Adrenal gland (tissue), 12 donors: Measurements from ENCODE around the gene LGI2. TPM values are rescaled to one million over a fixed set of nuclear protein-coding genes. Genes with fewer than 3 reads are reported as not detected.

ENCODE experiments used
- DNase-seq, 7 donors: peaks; one replicate each; pipeline ENCODE4 v3.0.0-alpha.2; 2019 to 2020
- H3K27ac ChIP-seq, 5 donors: fragments of 200-600 bp; sonication (generic) in 4 of 5; 1 replicate in 3 of 5; 2 replicates in 2 of 5; pipeline versions ENCODE4 v1.5.1 to v1.8.0; 2016 to 2020; ENCODE audit warnings: mild to moderate bottlenecking in 1 of 5
- H3K27me3 ChIP-seq: fragments of 200-600 bp; 2 replicates; pipeline ENCODE4 v1.8.0; 2021
- H3K36me3 ChIP-seq, 2 donors: fragments of 200-600 bp; replicated peaks in 1 of 2; 1 replicate in 1 of 2; 2 replicates in 1 of 2; pipeline versions ENCODE4 v1.5.1 to v1.8.0; 2018 to 2022
- H3K4me1 ChIP-seq, 2 donors: fragments of 200-600 bp; replicated peaks in 1 of 2; 1 replicate in 1 of 2; 2 replicates in 1 of 2; pipeline versions ENCODE4 v1.5.1 to v1.8.0; 2018 to 2021
- H3K4me3 ChIP-seq, 4 donors: fragments of 200-600 bp; sonication (generic) in 3 of 4; one replicate each; pipeline ENCODE4 v1.5.1; 2016 to 2018
- H3K9me3 ChIP-seq, 3 donors: fragments of 200-600 bp; sonication (generic) in 1 of 3; replicated peaks in 1 of 3; 1 replicate in 2 of 3; 2 replicates in 1 of 3; pipeline versions ENCODE4 v1.5.1 to v1.8.0; 2016 to 2021
- POLR2A ChIP-seq, 2 donors: fragments of 450-650 bp; IDR thresholded peaks; one replicate each; pipeline ENCODE4 v1.6.1; 2017; ENCODE audit warnings: antibody characterized with exemption in 2 of 2, mild to moderate bottlenecking in 2 of 2, moderate library complexity in 1 of 2
- WGBS, 4 donors: extraction: QIAGEN DNeasy Blood & Tissue Kit in 2 of 4; methylation state at CpG; one replicate each; pipeline versions ENCODE4 v1.1.5 to v1.1.7; 2013 to 2017; 5-methylcytosine and 5-hydroxymethylcytosine counted together
- intact Hi-C, 2 donors: fragments of 100-400 bp; cut with DNase I; formaldehyde crosslinking; loops; one replicate each; pipeline versions ENCODE4 v1.14.1 to v1.15.0; 2022 to 2023
- polyA plus RNA-seq, 3 donors: library from polyadenylated mRNA; stranded (reverse); fragments of 200-250 nt in 2 of 3; fragments of 350-450 nt in 1 of 3; fragmentation: Illumina TruSeq in 1 of 3; extraction: RNeasy Lipid Tissue Mini Kit (QIAGEN cat#74804) in 1 of 3; gene quantifications; one replicate each; pipeline ENCODE4 v1.2.3, GENCODE V29; 2013 to 2014
- total RNA-seq, 9 donors: library from RNA; depleted of rRNA in 4 of 9; stranded (reverse); fragments of >200 nt in 4 of 9; fragments of 120-200 nt in 1 of 9; fragmentation: NEBNext Ultra II Directional in 1 of 9; extraction: Animal tissue kit (Norgen Biotek cat#: 25700) in 1 of 9; gene quantifications; one replicate each; pipeline versions ENCODE4 v1.1.0 to v1.2.4, GENCODE V29; 2013 to 2023
- TF ChIP-seq, protein P1 (sequence below), 6 experiments: fragments of 450-650 bp in 4 of 6; fragments of 200-600 bp in 2 of 6; sonication (generic) in 1 of 6; IDR thresholded peaks; 1 replicate in 5 of 6; 2 replicates in 1 of 6; pipeline versions ENCODE4 v1.5.1 to v1.8.0; 2016 to 2021; ENCODE audit warnings: antibody characterized with exemption in 6 of 6, mild to moderate bottlenecking in 2 of 6, moderate library complexity in 1 of 6
- donor health status: healthy with polysubstance abuse.
- donor health status: Bipolar disorder and iron deficiency.
- donor health status: DM: yes; HTN: yes; CAD: no.
- donor health status: DM: no; HTN: no; CAD: no.
- donor health status: DM: no; HTN: no; CAD: no.
- donor health status: DM: yes; HTN: yes; CAD: no.

Gene LGI2
- total and polyA plus RNA-seq, 12 donors: 0.06 to 4.9 (median 2.1) TPM

DNA sequence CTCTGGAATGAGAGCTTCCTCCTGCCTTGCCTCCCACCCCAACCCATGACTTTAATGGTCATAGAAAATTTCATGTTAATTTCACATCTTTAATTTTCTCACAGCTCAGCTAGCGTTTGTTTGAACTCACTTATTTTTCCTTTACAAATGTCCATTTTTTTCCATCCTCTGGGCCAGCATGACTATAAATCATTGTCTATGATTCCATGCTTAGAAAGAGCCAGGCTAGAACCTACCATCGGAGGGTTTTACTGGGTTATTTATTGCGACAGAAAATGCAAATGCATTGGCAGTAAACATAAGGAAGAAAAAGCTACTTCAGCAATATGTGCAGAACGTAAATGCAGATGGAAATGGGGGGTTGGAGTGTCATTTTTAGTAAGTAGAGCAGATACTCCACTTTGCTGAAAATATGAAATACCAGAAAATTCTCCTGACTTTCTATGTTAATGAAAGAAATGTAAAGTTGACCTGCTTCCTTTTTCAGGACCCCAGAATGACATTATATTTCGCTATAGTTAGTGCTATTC is 37.1 kb downstream of the LGI2 start:
- no peak overlapping the region for H3K27ac ChIP-seq
- no peak for TF ChIP-seq POLR2A (IDR thresholded peaks at IDR 0.05)
- TF ChIP-seq, protein P1, sequence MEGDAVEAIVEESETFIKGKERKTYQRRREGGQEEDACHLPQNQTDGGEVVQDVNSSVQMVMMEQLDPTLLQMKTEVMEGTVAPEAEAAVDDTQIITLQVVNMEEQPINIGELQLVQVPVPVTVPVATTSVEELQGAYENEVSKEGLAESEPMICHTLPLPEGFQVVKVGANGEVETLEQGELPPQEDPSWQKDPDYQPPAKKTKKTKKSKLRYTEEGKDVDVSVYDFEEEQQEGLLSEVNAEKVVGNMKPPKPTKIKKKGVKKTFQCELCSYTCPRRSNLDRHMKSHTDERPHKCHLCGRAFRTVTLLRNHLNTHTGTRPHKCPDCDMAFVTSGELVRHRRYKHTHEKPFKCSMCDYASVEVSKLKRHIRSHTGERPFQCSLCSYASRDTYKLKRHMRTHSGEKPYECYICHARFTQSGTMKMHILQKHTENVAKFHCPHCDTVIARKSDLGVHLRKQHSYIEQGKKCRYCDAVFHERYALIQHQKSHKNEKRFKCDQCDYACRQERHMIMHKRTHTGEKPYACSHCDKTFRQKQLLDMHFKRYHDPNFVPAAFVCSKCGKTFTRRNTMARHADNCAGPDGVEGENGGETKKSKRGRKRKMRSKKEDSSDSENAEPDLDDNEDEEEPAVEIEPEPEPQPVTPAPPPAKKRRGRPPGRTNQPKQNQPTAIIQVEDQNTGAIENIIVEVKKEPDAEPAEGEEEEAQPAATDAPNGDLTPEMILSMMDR (IDR thresholded peaks at IDR 0.05): no peak

GRCh38 chr4:24992968-24993367 is 37.8 kb downstream of the LGI2 start:
- no peak for DNase-seq
- 79 to 90% (median 87%) methylated on average over 1 of the region's 1 CpG for WGBS, 4 donors
- H3K4me1 ChIP-seq: no peaks in the 10 kb centered on the region

More for the DNA sequence above, 37.1 kb downstream of the LGI2 start:
- Histone ChIP-seq H3K4me3 (no peak overlapping the region), H3K27me3 (no peaks in the 10 kb centered on the region), H3K36me3 (no peaks in the 10 kb centered on the region), H3K4me1 (peaks cover 0 to 2% of the 10 kb centered on the region in 2 donors), H3K9me3 (no peaks in the 10 kb centered on the region)
- WGBS, 4 donors: 43 to 56% (median 53%) methylated on average over 5 of the region's 5 CpGs
- DNase-seq: no peak
- intact Hi-C loops: no loop called here

GRCh38 chr4:24991015-24991414 is 39.7 kb downstream of the LGI2 start:
- no peaks in the 10 kb centered on the region for H3K4me1 ChIP-seq
- H3K9me3 ChIP-seq: no peaks in the 10 kb centered on the region
- no peak overlapping the region for H3K4me3 ChIP-seq
- 60 to 76% (median 67%) methylated on average over 3 of the region's 3 CpGs for WGBS, 4 donors
- H3K27me3 ChIP-seq: no peaks in the 10 kb centered on the region
- DNase-seq: peak in 3 of 7 donors; percentile 21 to 57 (median 23)
- H3K27ac ChIP-seq: peak overlapping the region in 1 of 5 donors; percentile 18
- no peaks in the 10 kb centered on the region for H3K36me3 ChIP-seq
- intact Hi-C loops: no loop called here
- TF ChIP-seq POLR2A (IDR thresholded peaks at IDR 0.05): no peak
- TF ChIP-seq, protein P1 (IDR thresholded peaks at IDR 0.05): no peak

More at GRCh38 chr4:24992968-24993367, 37.8 kb downstream of the LGI2 start:
- Histone ChIP-seq H3K4me3 (no peak overlapping the region), H3K9me3 (no peaks in the 10 kb centered on the region), H3K27me3 (no peaks in the 10 kb centered on the region), H3K27ac (no peak overlapping the region), H3K36me3 (no peaks in the 10 kb centered on the region)
- TF ChIP-seq, protein P1 (IDR thresholded peaks at IDR 0.05): no peak
- no peak for TF ChIP-seq POLR2A (IDR thresholded peaks at IDR 0.05)
- intact Hi-C loops: no loop called here

GRCh38 chr4:24989327-24989726 is 41.4 kb downstream of the LGI2 start:
- Histone ChIP-seq H3K36me3 (no peaks in the 10 kb centered on the region), H3K27me3 (no peaks in the 10 kb centered on the region), H3K4me1 (no peaks in the 10 kb centered on the region), H3K9me3 (no peaks in the 10 kb centered on the region), H3K4me3 (no peak overlapping the region), H3K27ac (no peak overlapping the region)
- no peak for DNase-seq
- WGBS, 4 donors: 75 to 85% (median 81%) methylated on average over 4 of the region's 4 CpGs
- TF ChIP-seq, protein P1 (IDR thresholded peaks at IDR 0.05): no peak
- TF ChIP-seq POLR2A (IDR thresholded peaks at IDR 0.05): no peak
- intact Hi-C loops: loop anchor here in 1 of 2 donors (5.0 kb wide), 1 partner anchor 502 kb away; no protein-coding TSS in a partner anchor
